GM03348 (cell line): ENCODE results near the gene TENM4.

ENCODE experiments used
- DNase-seq: peaks from one replicate; pipeline ENCODE4 v3.0.0; 2012; ENCODE audit warnings: low spot score

Gene TENM4

DNA sequence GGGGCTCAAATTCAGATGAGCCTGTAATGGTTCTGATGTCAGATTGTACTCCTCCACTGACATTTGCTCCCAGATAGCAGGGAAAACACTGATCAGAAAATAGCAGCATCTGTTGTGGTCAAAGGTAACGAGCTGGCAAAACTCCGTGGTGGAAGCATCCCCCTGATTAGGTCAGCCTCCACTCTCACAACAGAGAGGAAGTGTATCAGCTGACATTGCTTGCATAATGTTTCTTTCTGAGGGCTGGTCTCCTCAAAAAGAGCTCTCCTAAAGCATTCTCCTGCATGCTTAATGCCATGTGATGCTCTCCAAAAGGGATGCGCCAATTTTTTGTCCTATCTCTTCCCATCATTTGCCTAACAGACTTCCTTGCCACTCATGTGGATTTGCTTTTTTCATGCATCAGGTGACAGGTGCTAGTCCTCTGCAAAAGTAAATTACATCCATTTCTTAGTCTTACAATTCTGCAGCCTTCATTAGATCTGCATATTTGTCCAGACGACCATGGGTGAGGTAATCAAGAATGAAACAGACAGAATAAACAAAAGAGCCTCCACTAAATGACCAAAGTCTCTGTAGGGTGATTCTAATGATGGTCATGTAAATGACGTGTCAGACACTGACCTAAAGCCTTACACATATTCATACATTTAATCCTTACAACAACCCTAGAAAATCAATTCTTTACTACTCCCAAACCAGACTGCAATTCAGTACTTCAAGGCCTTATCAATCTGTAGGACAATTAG is 6.4 kb upstream of the TENM4 start:
- no peak for DNase-seq

DNA sequence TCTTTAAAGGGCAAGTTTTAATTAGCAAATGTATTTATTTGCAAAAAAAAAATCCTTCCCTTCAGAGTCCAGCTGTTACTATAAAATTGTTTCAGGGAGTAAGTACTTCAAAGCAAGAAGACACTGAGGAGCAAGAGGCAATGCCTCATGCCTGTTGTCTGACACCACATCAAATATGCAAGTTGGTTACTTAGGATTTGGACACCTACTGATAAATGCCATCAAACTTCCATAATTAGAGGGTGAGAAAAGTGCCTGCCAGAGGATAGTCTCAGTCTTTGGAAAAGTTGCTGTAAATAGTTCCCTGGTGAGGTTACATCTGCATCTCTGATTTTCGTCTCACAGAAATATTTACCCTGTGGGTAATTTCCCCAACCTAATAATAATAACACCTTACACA is 4.1 kb upstream of the TENM4 start:
- no peak for DNase-seq

DNA sequence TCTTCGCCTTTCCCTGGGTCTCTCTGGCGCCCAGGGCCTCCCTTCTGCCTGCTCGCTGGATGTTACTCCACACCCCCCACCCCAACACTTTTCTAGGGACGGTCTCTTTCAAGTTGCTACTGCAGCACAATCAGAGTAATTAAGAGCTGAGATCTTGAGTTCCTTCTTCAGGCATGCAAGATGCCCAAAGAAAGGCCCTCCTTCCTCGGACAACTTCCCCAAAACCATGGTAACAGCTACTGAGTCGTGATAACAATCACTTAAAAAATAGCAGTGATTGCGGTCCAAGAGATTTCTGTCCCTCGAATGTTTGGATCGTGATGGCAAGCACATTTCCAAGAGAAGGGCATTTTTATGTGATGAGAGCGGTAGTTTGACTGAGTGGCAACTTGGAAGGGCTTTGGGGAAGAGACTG is 638 bp upstream of the TENM4 start:
- DNase-seq = peak; percentile 23

DNA sequence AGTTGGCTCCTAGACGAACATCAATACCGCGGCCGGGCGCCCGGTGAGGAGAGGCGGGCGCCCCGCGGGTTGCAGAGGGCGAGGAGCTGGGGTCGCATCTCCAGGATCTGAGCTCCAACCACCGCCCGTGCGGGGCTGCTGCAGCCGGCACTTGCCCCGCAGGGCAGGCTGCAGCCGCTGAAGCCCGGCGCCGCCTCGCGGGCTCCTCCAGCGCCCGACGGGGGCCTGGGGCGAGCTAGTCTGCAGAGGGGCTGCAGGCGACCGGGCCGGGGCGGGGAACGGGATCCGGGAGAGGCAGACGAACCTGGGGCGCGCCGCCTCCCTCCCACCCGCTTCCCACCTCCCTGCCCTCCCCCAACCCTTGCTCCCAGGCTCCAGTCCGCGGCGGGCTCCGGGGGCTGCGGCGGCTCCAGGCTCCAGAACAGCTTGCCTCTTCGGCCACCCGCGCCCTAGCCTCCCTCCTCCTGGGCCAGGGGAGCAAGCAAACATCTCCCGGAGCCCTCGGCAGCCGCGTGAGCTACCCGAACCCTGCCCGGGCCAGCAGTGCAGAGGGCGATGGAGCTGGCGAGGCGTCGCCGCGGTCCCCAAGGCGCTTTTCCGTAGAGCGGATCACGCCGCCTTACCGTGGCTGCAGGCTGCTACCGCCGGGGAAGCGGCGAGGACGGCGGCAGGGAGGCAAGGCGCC is 802 bp downstream of the TENM4 start:
- DNase-seq = peak; percentile 56

- DNase-seq = peak; percentile 43
Observed at GRCh38 chr11:79439410-79439885, 1.4 kb downstream of the TENM4 start.

GRCh38 chr11:79438631-79439409 is 2.0 kb downstream of the TENM4 start:
- DNase-seq = peak; percentile 60

- peak; percentile 82 for DNase-seq
Observed at GRCh38 chr11:79437981-79438630, 2.7 kb downstream of the TENM4 start.

GRCh38 chr11:79437278-79437980 is 3.4 kb downstream of the TENM4 start:
- DNase-seq = peak; percentile 91

GRCh38 chr11:79436919-79437277 is 3.9 kb downstream of the TENM4 start:
- DNase-seq = no peak

- no peak for DNase-seq
Observed at GRCh38 chr11:79434283-79434682, 6.5 kb downstream of the TENM4 start.

GRCh38 chr11:79432138-79432537 is 8.7 kb downstream of the TENM4 start:
- no peak for DNase-seq

GRCh38 chr11:79431535-79431934 is 9.3 kb downstream of the TENM4 start:
- DNase-seq = peak; percentile 14

DNA sequence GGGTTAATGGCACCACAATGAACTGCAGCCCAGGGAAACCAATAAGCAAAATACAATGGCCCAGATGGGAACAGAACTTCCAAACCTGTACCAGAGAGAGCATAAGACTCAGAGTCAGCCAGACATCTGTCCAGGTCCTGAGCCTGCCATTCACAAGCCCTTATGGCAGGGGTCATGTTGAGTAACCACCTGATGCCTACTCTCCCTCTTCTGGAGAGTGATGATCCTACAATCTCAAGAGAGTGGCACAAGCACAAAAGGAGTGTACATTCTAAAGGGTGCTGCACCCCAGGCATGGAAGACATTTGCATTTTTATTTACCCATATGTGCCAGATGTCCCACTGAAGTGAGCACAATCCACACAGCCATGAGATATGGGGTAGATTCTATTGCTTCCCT is 10.6 kb downstream of the TENM4 start:
- DNase-seq = no peak

- no peak for DNase-seq
Observed at GRCh38 chr11:79428406-79428805, 12.4 kb downstream of the TENM4 start.

- DNase-seq = no peak
Observed at GRCh38 chr11:79427611-79428327, 13.1 kb downstream of the TENM4 start.

- DNase-seq = no peak
Observed at GRCh38 chr11:79427126-79427525, 13.7 kb downstream of the TENM4 start.

DNA sequence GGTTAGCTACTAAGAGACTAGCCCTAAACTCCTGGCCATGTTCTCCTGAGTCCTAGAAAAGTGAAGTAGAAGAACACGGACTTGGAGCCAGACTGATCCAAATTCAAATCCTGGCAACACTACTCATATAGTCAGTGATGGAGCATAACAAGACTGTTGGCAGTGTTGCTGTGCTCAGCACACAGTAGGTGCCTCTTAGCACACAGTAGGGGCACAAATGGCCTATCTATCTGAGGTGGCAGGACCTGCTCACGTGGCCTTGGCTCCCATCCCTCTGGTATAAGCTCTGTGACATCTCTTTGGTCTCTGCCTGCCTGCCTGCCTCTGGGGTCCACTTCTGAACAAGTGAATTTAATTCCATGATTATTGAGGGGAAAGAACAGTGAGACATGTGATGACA is 15.4 kb downstream of the TENM4 start:
- no peak for DNase-seq

DNA sequence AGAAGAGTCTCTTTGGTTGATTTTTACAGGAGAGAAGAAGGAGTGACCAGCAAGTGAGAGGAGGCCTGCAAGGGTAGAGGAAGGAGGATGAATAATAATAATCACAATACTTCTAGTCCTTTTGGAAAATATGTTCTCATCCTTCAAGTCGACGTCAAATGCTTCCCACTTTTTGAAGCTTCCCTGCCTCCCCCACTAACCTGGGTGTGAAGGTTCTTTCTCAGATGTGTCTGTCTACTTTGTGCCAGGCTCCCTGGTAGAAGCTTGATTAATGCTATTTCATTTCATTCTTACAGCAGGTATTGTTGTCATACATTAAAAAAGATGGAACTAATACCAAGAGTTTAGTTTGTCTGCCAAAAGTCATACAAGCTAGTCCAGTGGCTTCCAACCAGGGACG is 17.1 kb downstream of the TENM4 start:
- no peak for DNase-seq

- no peak for DNase-seq
Observed at GRCh38 chr11:79422866-79423265, 18.0 kb downstream of the TENM4 start.

DNA sequence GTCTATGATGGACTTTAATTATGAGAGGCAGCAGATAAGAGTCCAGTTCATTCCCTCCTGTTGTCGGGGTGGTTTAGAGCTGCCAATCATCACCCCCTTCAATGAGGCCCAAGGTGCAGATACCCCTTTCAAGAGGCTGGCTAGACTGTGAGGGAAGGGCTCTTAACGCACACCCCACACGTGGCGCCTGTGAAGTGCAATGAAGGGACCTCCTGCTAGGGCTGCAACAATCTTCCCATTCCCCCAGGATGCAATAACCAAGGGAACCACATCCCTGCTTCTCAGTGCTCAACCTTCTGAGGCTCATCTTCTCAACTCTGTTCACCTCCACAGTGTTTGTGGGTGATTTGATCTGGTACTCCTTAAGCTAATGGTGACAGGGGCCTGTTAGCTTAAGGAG is 19.0 kb downstream of the TENM4 start:
- DNase-seq = no peak

DNA sequence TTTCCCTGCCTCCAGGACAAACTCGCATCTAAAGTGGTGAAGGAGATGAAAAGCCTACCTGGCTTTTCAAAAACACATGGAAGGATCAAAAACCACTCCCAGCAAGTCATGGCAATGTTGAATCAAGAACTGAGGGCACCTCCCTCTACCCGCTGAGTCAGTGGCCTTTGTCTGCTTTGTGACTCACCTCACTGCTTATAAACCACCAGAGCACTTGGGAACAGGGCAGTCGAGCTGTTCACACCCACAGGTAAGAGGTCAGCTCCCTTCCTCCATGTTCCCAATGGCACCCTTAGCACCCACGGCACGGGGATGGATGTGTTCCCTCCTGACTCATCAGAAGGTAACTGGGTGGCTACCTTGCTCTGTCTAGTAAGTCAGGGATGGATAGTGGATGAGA is 21.7 kb downstream of the TENM4 start:
- peak; percentile 39 for DNase-seq
